ENCODE measurements around the gene IL2. TPM values are rescaled to one million over a fixed set of nuclear protein-coding genes. Genes with fewer than 3 reads are reported as not detected.

The IL2 gene
- total RNA-seq, 1 experiment from 2014 or later = 0.61 TPM

DNA sequence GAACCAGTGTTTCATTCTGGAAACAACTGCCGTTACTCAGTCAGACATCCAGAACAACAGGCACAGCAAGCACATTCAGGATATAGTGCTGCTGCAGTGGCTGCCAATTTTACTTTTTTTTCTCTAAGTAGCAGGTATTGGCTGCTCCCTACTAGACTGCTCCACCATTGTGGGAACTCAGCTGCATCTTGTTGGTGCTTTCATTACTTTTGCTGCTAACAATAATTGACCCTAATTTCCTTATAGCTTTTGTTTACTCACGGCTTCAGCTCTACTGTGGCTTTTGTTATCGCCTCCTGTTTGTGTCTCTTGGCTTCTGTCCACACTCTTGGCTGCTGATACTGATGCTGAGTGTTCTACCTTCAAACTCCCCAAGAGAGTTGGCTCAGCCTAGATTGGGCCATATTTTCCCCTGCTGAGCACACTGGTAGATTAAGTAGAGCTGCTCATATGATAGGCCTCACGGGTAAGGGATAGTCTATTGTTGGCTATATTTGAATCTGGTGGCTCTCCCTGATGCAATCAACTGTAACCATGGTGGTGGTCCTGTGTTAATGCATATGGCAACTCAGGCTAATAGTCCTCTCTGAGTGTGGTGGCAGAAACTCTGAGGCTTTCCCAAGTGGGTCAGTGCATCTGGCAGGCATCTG, 44.5 kb upstream of the IL2 start:
- CTCF ChIA-PET = no interaction called here

DNA sequence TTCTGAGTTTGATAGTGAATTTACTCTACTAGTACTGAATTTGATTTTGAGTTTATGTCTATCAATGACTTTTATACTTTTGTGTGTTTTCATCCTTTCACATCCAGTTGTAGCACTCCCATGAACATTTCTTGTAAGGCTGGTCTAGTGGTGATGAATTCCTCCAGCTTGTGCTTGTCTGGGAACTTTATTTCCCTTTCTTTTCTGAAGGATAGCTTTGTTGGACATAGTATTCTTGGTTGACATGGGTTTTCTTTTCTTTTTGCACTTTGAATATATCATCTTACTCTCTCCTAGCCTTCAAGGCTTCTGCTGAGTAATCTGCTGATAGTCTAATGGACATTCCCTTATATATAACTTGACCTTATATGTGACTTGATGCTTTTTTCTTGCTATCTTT, 32.5 kb upstream of the IL2 start:
- H3K36me3 Mint-ChIP-seq = peaks cover 27% of the 10 kb centered on the region
- TF ChIP-seq EMX1 (CRISPR knock-in tag; IDR thresholded peaks at IDR 0.05) = no peak
- TF ChIP-seq, protein P1, sequence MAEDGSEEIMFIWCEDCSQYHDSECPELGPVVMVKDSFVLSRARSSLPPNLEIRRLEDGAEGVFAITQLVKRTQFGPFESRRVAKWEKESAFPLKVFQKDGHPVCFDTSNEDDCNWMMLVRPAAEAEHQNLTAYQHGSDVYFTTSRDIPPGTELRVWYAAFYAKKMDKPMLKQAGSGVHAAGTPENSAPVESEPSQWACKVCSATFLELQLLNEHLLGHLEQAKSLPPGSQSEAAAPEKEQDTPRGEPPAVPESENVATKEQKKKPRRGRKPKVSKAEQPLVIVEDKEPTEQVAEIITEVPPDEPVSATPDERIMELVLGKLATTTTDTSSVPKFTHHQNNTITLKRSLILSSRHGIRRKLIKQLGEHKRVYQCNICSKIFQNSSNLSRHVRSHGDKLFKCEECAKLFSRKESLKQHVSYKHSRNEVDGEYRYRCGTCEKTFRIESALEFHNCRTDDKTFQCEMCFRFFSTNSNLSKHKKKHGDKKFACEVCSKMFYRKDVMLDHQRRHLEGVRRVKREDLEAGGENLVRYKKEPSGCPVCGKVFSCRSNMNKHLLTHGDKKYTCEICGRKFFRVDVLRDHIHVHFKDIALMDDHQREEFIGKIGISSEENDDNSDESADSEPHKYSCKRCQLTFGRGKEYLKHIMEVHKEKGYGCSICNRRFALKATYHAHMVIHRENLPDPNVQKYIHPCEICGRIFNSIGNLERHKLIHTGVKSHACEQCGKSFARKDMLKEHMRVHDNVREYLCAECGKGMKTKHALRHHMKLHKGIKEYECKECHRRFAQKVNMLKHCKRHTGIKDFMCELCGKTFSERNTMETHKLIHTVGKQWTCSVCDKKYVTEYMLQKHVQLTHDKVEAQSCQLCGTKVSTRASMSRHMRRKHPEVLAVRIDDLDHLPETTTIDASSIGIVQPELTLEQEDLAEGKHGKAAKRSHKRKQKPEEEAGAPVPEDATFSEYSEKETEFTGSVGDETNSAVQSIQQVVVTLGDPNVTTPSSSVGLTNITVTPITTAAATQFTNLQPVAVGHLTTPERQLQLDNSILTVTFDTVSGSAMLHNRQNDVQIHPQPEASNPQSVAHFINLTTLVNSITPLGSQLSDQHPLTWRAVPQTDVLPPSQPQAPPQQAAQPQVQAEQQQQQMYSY (CRISPR knock-in tag; IDR thresholded peaks at IDR 0.05) = no peak
- TF ChIP-seq, protein P2, sequence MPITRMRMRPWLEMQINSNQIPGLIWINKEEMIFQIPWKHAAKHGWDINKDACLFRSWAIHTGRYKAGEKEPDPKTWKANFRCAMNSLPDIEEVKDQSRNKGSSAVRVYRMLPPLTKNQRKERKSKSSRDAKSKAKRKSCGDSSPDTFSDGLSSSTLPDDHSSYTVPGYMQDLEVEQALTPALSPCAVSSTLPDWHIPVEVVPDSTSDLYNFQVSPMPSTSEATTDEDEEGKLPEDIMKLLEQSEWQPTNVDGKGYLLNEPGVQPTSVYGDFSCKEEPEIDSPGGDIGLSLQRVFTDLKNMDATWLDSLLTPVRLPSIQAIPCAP (CRISPR knock-in tag; IDR thresholded peaks at IDR 0.05) = no peak
- TF ChIP-seq, protein P3, sequence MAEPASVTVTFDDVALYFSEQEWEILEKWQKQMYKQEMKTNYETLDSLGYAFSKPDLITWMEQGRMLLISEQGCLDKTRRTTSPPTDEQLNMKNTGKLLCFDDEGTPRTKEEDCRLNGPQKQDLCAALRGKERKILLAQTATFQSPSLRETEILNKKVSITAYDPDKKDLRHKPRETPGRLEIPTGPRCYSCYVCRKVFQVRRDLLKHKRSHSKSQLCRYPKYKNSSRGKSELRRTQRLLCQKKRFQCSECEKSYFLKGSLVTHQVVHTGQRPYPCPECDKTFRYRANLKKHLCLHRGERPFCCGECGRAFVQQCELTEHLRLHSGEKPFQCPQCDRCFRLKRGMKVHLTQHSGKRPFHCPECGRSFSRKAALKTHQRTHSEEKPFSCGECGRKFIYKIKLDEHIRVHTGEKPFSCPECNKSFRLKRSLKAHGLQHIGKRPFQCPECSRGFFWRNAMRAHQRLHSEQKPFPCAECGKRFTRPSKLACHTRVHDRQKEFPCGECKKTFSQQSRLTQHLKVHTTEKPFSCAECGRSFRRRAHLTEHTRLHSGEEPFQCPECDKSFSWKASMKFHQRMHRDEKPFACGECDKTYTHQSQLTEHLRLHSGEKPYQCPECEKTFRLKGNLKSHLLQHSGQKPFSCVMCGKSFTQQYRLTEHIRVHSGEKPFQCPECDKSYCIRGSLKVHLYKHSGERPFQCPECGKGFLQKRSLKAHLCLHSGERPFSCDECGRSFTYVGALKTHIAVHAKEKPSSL (CRISPR knock-in tag; conservative IDR thresholded peaks at IDR 0.05) = no peak
- TF ChIP-seq ZNF263 (CRISPR knock-in tag; IDR thresholded peaks at IDR 0.05; ENCODE audit: low read depth) = no peak

More for the DNA sequence above, 44.5 kb upstream of the IL2 start:
- no peak for DNase-seq (ENCODE audit: low spot score)
- Mint-ChIP-seq H3K27me3 (ENCODE audit: low read depth) (no peaks in the 10 kb centered on the region), H3K36me3 (no peaks in the 10 kb centered on the region), H3K27ac (no peak overlapping the region), H3K4me1 (no peaks in the 10 kb centered on the region), H3K4me3 (no peak overlapping the region), H3K9me3 (peaks cover 6% of the 10 kb centered on the region)
- no peak for TF ChIP-seq FOXJ3 (CRISPR knock-in tag; IDR thresholded peaks at IDR 0.05; ENCODE audit: borderline replicate concordance)
- TF ChIP-seq, protein P4, sequence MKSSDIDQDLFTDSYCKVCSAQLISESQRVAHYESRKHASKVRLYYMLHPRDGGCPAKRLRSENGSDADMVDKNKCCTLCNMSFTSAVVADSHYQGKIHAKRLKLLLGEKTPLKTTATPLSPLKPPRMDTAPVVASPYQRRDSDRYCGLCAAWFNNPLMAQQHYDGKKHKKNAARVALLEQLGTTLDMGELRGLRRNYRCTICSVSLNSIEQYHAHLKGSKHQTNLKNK (CRISPR knock-in tag; IDR thresholded peaks at IDR 0.05) = no peak
- TF ChIP-seq NFYB (CRISPR knock-in tag; conservative IDR thresholded peaks at IDR 0.05; ENCODE audit: low read depth) = no peak
- TF ChIP-seq, protein P5, sequence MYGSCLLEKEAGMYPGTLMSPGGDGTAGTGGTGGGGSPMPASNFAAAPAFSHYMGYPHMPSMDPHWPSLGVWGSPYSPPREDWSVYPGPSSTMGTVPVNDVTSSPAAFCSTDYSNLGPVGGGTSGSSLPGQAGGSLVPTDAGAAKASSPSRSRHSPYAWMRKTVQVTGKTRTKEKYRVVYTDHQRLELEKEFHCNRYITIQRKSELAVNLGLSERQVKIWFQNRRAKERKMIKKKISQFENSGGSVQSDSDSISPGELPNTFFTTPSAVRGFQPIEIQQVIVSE (CRISPR knock-in tag; IDR thresholded peaks at IDR 0.05; ENCODE audit: borderline replicate concordance) = no peak
- TF ChIP-seq, protein P6, sequence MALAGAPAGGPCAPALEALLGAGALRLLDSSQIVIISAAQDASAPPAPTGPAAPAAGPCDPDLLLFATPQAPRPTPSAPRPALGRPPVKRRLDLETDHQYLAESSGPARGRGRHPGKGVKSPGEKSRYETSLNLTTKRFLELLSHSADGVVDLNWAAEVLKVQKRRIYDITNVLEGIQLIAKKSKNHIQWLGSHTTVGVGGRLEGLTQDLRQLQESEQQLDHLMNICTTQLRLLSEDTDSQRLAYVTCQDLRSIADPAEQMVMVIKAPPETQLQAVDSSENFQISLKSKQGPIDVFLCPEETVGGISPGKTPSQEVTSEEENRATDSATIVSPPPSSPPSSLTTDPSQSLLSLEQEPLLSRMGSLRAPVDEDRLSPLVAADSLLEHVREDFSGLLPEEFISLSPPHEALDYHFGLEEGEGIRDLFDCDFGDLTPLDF (CRISPR knock-in tag; IDR thresholded peaks at IDR 0.05) = no peak
- TF ChIP-seq, protein P7, sequence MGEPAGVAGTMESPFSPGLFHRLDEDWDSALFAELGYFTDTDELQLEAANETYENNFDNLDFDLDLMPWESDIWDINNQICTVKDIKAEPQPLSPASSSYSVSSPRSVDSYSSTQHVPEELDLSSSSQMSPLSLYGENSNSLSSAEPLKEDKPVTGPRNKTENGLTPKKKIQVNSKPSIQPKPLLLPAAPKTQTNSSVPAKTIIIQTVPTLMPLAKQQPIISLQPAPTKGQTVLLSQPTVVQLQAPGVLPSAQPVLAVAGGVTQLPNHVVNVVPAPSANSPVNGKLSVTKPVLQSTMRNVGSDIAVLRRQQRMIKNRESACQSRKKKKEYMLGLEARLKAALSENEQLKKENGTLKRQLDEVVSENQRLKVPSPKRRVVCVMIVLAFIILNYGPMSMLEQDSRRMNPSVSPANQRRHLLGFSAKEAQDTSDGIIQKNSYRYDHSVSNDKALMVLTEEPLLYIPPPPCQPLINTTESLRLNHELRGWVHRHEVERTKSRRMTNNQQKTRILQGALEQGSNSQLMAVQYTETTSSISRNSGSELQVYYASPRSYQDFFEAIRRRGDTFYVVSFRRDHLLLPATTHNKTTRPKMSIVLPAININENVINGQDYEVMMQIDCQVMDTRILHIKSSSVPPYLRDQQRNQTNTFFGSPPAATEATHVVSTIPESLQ (CRISPR knock-in tag; IDR thresholded peaks at IDR 0.05) = no peak
- no peak for TF ChIP-seq ZNF232 (CRISPR knock-in tag; IDR thresholded peaks at IDR 0.05)
- TF ChIP-seq, protein P8, sequence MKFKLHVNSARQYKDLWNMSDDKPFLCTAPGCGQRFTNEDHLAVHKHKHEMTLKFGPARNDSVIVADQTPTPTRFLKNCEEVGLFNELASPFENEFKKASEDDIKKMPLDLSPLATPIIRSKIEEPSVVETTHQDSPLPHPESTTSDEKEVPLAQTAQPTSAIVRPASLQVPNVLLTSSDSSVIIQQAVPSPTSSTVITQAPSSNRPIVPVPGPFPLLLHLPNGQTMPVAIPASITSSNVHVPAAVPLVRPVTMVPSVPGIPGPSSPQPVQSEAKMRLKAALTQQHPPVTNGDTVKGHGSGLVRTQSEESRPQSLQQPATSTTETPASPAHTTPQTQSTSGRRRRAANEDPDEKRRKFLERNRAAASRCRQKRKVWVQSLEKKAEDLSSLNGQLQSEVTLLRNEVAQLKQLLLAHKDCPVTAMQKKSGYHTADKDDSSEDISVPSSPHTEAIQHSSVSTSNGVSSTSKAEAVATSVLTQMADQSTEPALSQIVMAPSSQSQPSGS (CRISPR knock-in tag; IDR thresholded peaks at IDR 0.05; ENCODE audit: borderline replicate concordance, low read depth) = no peak
- TF ChIP-seq NR3C1 (CRISPR knock-in tag; conservative IDR thresholded peaks at IDR 0.05; ENCODE audit: low read depth) = no peak
- TF ChIP-seq, protein P9, sequence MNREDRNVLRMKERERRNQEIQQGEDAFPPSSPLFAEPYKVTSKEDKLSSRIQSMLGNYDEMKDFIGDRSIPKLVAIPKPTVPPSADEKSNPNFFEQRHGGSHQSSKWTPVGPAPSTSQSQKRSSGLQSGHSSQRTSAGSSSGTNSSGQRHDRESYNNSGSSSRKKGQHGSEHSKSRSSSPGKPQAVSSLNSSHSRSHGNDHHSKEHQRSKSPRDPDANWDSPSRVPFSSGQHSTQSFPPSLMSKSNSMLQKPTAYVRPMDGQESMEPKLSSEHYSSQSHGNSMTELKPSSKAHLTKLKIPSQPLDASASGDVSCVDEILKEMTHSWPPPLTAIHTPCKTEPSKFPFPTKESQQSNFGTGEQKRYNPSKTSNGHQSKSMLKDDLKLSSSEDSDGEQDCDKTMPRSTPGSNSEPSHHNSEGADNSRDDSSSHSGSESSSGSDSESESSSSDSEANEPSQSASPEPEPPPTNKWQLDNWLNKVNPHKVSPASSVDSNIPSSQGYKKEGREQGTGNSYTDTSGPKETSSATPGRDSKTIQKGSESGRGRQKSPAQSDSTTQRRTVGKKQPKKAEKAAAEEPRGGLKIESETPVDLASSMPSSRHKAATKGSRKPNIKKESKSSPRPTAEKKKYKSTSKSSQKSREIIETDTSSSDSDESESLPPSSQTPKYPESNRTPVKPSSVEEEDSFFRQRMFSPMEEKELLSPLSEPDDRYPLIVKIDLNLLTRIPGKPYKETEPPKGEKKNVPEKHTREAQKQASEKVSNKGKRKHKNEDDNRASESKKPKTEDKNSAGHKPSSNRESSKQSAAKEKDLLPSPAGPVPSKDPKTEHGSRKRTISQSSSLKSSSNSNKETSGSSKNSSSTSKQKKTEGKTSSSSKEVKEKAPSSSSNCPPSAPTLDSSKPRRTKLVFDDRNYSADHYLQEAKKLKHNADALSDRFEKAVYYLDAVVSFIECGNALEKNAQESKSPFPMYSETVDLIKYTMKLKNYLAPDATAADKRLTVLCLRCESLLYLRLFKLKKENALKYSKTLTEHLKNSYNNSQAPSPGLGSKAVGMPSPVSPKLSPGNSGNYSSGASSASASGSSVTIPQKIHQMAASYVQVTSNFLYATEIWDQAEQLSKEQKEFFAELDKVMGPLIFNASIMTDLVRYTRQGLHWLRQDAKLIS (CRISPR knock-in tag; IDR thresholded peaks at IDR 0.05; ENCODE audit: borderline replicate concordance) = no peak
- POLR2A ChIA-PET = no interaction called here
- peak; percentile 22; the same call in 1 of the 2 replicates for ATAC-seq

More for the DNA sequence above, 32.5 kb upstream of the IL2 start:
- DNase-seq (ENCODE audit: low spot score) = no peak
- Mint-ChIP-seq H3K27me3 (ENCODE audit: low read depth) (no peaks in the 10 kb centered on the region; the same call in 1 of the 2 replicates), H3K27ac (no peak overlapping the region), H3K4me3 (no peak overlapping the region), H3K9me3 (peaks cover 58% of the 10 kb centered on the region), H3K4me1 (no peaks in the 10 kb centered on the region)
- ATAC-seq = no peak
- CTCF ChIA-PET = no interaction called here
- POLR2A ChIA-PET = no interaction called here
